ENCODE measurements around the gene CCDC85C.

DNA sequence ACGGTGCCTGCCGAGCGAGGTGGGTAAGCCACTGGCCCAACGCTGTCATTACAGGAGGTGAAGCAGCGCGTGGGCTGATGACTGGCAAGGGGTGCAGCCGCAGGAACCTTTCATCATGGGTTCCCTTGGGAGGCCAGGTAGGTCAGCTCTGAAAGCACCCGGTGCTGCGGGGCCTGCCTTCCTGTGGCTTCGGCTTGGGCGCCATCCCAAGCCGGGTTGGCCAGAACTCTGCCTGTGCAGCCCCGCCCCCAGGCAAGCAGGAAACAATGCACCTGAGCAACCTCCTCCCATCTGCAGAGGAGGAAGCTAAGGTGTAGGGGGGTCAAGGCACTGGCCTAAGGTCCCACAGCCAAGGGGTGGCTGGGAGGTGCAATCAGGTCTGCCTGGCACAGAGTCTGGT, 21.0 kb upstream of the CCDC85C start:
- TF ChIP-seq CEBPB (IDR thresholded peaks at IDR 0.05) (no peak), TAF1 (IDR thresholded peaks at IDR 0.05; ENCODE audit: low read depth) (no peak), EP300 (IDR thresholded peaks at IDR 0.05; ENCODE audit: borderline replicate concordance) (no peak), TEAD4 (IDR thresholded peaks at IDR 0.05) (no peak), NFIC (IDR thresholded peaks at IDR 0.05) (no peak)
- TF ChIP-seq, protein P1, sequence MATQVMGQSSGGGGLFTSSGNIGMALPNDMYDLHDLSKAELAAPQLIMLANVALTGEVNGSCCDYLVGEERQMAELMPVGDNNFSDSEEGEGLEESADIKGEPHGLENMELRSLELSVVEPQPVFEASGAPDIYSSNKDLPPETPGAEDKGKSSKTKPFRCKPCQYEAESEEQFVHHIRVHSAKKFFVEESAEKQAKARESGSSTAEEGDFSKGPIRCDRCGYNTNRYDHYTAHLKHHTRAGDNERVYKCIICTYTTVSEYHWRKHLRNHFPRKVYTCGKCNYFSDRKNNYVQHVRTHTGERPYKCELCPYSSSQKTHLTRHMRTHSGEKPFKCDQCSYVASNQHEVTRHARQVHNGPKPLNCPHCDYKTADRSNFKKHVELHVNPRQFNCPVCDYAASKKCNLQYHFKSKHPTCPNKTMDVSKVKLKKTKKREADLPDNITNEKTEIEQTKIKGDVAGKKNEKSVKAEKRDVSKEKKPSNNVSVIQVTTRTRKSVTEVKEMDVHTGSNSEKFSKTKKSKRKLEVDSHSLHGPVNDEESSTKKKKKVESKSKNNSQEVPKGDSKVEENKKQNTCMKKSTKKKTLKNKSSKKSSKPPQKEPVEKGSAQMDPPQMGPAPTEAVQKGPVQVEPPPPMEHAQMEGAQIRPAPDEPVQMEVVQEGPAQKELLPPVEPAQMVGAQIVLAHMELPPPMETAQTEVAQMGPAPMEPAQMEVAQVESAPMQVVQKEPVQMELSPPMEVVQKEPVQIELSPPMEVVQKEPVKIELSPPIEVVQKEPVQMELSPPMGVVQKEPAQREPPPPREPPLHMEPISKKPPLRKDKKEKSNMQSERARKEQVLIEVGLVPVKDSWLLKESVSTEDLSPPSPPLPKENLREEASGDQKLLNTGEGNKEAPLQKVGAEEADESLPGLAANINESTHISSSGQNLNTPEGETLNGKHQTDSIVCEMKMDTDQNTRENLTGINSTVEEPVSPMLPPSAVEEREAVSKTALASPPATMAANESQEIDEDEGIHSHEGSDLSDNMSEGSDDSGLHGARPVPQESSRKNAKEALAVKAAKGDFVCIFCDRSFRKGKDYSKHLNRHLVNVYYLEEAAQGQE (IDR thresholded peaks at IDR 0.05; ENCODE audit: low read depth), result no peak
